HG02623 (cell line): ENCODE data around the gene IRS1.

Experiments used
- ATAC-seq: cut with Tn5 transposase; IDR thresholded peaks from one replicate; pipeline ENCODE4 v1.9.1; 2021; ENCODE audit warnings: moderate library complexity; ENCODE audit not compliant: unreplicated experiment

IRS1 gene

GRCh38 chr2:226694586-226695284 lies 104.9 kb downstream of the IRS1 start:
- no peak for ATAC-seq

GRCh38 chr2:226694149-226694548 lies 105.5 kb downstream of the IRS1 start:
- no peak for ATAC-seq

- ATAC-seq = no peak
These were observed 106.1 kb downstream of the IRS1 start for GRCh38 chr2:226693521-226693920.

- no peak for ATAC-seq
These were observed 107.0 kb downstream of the IRS1 start for GRCh38 chr2:226692521-226693126.

DNA sequence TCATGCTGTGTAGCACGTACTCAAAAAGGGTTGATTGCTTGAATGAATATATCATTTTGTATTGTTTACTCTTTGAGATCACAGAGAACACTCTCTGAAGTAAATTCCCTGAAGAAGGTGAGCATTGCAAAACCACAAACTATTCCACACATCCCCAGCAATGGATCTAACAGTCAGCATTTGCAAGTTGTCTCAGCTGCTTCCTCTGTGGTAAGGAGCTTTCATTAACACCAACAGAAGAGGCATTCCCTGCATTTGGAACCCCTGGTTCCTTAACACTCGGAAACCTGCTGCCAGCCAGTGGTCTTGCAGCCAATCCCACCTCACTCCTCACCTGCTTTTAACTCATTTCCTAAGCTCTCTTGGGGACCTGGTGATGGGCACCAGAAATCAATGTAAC lies 108.4 kb downstream of the IRS1 start:
- ATAC-seq = no peak

GRCh38 chr2:226690461-226691024 lies 109.1 kb downstream of the IRS1 start:
- no peak for ATAC-seq

- ATAC-seq = no peak
These were observed 111.9 kb downstream of the IRS1 start for GRCh38 chr2:226687641-226688253.

- ATAC-seq = no peak
These were observed 115.1 kb downstream of the IRS1 start for GRCh38 chr2:226684563-226684959.

DNA sequence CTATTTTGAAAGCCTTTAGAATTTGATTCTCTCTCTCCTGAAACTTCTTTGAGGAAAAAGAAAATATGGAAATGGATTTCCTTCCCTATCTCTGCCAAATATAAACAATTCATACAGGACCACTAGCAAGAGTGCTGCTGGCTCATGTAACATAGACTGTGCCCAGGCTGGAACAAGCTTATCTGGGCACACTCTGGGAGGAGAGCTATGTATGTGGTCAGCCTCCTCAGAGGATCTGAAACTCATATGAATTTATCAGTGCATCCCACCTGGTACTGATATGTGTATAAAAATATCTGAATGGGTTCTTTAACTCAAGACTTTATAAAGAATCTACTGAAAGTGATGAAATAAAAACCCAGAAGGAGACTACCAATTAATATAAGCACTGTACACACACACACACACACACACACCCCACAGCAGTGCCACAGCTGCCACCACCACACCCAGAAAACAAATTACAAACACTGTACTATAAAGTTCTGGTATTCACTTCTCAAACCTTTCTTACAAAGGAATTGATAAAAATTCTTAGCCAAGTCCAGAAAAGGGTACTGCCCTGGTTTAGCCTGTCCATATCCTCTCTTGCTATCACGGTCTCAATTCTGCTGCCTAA lies 115.6 kb downstream of the IRS1 start:
- ATAC-seq = no peak

DNA sequence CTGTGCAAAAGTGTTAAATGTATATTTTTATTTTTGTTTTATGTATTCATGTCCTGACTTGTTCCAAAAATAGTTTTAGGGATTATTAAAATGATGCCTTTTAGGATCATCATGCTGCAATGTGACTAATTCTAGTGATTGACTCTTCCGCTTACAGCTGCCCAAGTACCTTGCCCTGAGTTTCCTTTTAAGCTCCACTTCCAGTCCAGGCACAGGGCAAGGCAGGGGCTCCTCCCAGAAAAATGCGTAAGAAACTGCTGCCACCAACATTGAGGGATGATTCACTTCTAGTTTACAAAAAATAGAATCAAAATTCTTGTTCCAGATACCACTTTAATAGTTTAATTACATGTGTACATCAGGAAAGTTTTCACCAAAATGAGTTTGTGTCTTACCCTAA lies 116.4 kb downstream of the IRS1 start:
- no peak for ATAC-seq
